ENCODE measurements around the gene SLMAP.

DNA sequence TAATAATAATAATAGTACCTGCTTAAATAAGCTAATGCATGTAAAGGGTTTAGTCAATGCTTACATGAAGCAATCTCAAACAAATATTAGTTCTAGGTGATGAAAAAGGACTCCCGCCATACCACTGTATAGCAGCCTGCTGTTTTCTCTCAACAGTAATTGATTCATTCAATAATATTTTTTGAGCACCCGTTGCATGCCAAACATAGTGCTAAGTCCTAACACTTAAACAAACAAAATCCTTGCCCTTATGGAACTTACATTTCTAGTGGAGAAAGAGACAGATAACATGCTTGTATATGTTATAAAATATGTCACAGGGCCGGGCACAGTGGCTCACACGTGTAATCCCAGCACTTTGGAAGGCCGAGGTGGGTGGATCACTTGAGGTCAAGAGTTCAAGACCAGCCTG lies 190.9 kb downstream of the SLMAP start:
- TF ChIP-seq GATA3 (IDR thresholded peaks at IDR 0.05; ENCODE audit: low read depth, low read length) = no peak
- no peak for TF ChIP-seq GATA2 (IDR thresholded peaks at IDR 0.05; ENCODE audit: low read depth, low read length)

Measured in SH-SY5Y (cell line).